ENCODE measurements around the gene SKAP2. TPM values are rescaled to one million over a fixed set of nuclear protein-coding genes. Genes with fewer than 3 reads are reported as not detected.
"Not testable (repeated sequence)": the region's sequence is repeated elsewhere in the genome, so short reads cannot be mapped to it uniquely, and the experiment has no call there.

Gene SKAP2
- total RNA-seq, 2 experiments from 2014 or later: 12.9 to 16.0 TPM

GRCh38 chr7:26850193-26850651 is 14.2 kb downstream of the SKAP2 start:
- Mint-ChIP-seq H3K4me1 (no peaks in the 10 kb centered on the region), H3K27me3 (peaks cover 5% of the 10 kb centered on the region), H3K27ac (no peak overlapping the region), H3K36me3 (no peaks in the 10 kb centered on the region), H3K4me3 (no peak overlapping the region), H3K9me3 (no peaks in the 10 kb centered on the region)
- DNase-seq: no peak
- ATAC-seq (ENCODE audit: low read depth): no peak
- POLR2A ChIA-PET: no interaction called here

GRCh38 chr7:26843705-26844104 is 20.7 kb downstream of the SKAP2 start:
- Mint-ChIP-seq H3K27ac (no peak overlapping the region), H3K9me3 (no peaks in the 10 kb centered on the region), H3K4me1 (peaks cover 5% of the 10 kb centered on the region), H3K4me3 (no peak overlapping the region), H3K27me3 (no peaks in the 10 kb centered on the region), H3K36me3 (peaks cover 1% of the 10 kb centered on the region)
- no peak for ATAC-seq (ENCODE audit: low read depth)
- POLR2A ChIA-PET: no interaction called here
- DNase-seq: no peak

GRCh38 chr7:26842897-26843296 is 21.5 kb downstream of the SKAP2 start:
- Mint-ChIP-seq H3K9me3 (no peaks in the 10 kb centered on the region), H3K4me1 (peaks cover 9% of the 10 kb centered on the region), H3K27me3 (no peaks in the 10 kb centered on the region), H3K27ac (no peak overlapping the region), H3K4me3 (no peak overlapping the region), H3K36me3 (peaks cover 1% of the 10 kb centered on the region)
- ATAC-seq (ENCODE audit: low read depth) (no peak), DNase-seq (no peak)
- POLR2A ChIA-PET: no interaction called here

- Mint-ChIP-seq H3K4me1 (peaks cover 9% of the 10 kb centered on the region), H3K4me3 (no peak overlapping the region), H3K9me3 (peaks cover 2% of the 10 kb centered on the region), H3K36me3 (peaks cover 4% of the 10 kb centered on the region), H3K27ac (no peak overlapping the region), H3K27me3 (no peaks in the 10 kb centered on the region)
- ATAC-seq (ENCODE audit: low read depth) (no peak), DNase-seq (no peak)
- POLR2A ChIA-PET: no interaction called here
Observed at GRCh38 chr7:26841003-26841739, 23.2 kb downstream of the SKAP2 start.

- H3K27me3 Mint-ChIP-seq; POLR2A ChIA-PET; H3K4me1 Mint-ChIP-seq; H3K4me3 Mint-ChIP-seq; DNase-seq; H3K27ac Mint-ChIP-seq; H3K9me3 Mint-ChIP-seq; ATAC-seq (ENCODE audit: low read depth): not testable (repeated sequence)
- peaks cover 10% of the 10 kb centered on the region for H3K36me3 Mint-ChIP-seq
Observed at GRCh38 chr7:26836793-26837192, 27.6 kb downstream of the SKAP2 start.

GRCh38 chr7:26815426-26815825 is 49.0 kb downstream of the SKAP2 start:
- no peak overlapping the region for H3K4me3 Mint-ChIP-seq
- no peaks in the 10 kb centered on the region for H3K4me1 Mint-ChIP-seq
- ATAC-seq (ENCODE audit: low read depth): no peak
- no peak overlapping the region for H3K27ac Mint-ChIP-seq
- H3K27me3 Mint-ChIP-seq: peaks cover 4% of the 10 kb centered on the region
- H3K36me3 Mint-ChIP-seq: no peaks in the 10 kb centered on the region
- POLR2A ChIA-PET: no interaction called here
- DNase-seq: no peak
- H3K9me3 Mint-ChIP-seq: no peaks in the 10 kb centered on the region

GRCh38 chr7:26813432-26813831 is 51.0 kb downstream of the SKAP2 start:
- no peak for ATAC-seq (ENCODE audit: low read depth)
- Mint-ChIP-seq H3K36me3 (no peaks in the 10 kb centered on the region), H3K4me3 (no peak overlapping the region), H3K4me1 (no peaks in the 10 kb centered on the region), H3K27ac (no peak overlapping the region), H3K9me3 (no peaks in the 10 kb centered on the region), H3K27me3 (peaks cover 2% of the 10 kb centered on the region)
- POLR2A ChIA-PET: no interaction called here
- no peak for DNase-seq

GRCh38 chr7:26794541-26794940 is 69.8 kb downstream of the SKAP2 start:
- Mint-ChIP-seq H3K27ac (no peak overlapping the region), H3K9me3 (peaks cover 2% of the 10 kb centered on the region), H3K4me3 (no peak overlapping the region), H3K4me1 (no peaks in the 10 kb centered on the region), H3K27me3 (peaks cover 4% of the 10 kb centered on the region), H3K36me3 (no peaks in the 10 kb centered on the region)
- DNase-seq (no peak), ATAC-seq (ENCODE audit: low read depth) (no peak)
- POLR2A ChIA-PET: no interaction called here

- POLR2A ChIA-PET: no interaction called here
- no peaks in the 10 kb centered on the region for H3K9me3 Mint-ChIP-seq
Observed at GRCh38 chr7:26792576-26792975, 71.8 kb downstream of the SKAP2 start.

GRCh38 chr7:26792006-26792405 is 72.4 kb downstream of the SKAP2 start:
- no peaks in the 10 kb centered on the region for H3K4me1 Mint-ChIP-seq
- DNase-seq: no peak
- H3K4me3 Mint-ChIP-seq: no peak overlapping the region
- H3K36me3 Mint-ChIP-seq: no peaks in the 10 kb centered on the region
- ATAC-seq (ENCODE audit: low read depth): no peak
- peaks cover 4% of the 10 kb centered on the region for H3K27me3 Mint-ChIP-seq
- POLR2A ChIA-PET: no interaction called here
- H3K27ac Mint-ChIP-seq: no peak overlapping the region
- H3K9me3 Mint-ChIP-seq: no peaks in the 10 kb centered on the region

More at GRCh38 chr7:26792576-26792975, 71.8 kb downstream of the SKAP2 start:
- H3K4me1 Mint-ChIP-seq: no peaks in the 10 kb centered on the region
- H3K4me3 Mint-ChIP-seq: no peak overlapping the region
- H3K27ac Mint-ChIP-seq: no peak overlapping the region
- ATAC-seq (ENCODE audit: low read depth) (no peak), DNase-seq (no peak)
- no peaks in the 10 kb centered on the region for H3K36me3 Mint-ChIP-seq
- peaks cover 4% of the 10 kb centered on the region for H3K27me3 Mint-ChIP-seq

GRCh38 chr7:26789481-26790184 is 74.8 kb downstream of the SKAP2 start:
- H3K4me1 Mint-ChIP-seq: no peaks in the 10 kb centered on the region

GRCh38 chr7:26787701-26788100 is 76.7 kb downstream of the SKAP2 start:
- no peak overlapping the region for H3K27ac Mint-ChIP-seq
- ATAC-seq (ENCODE audit: low read depth) (no peak), DNase-seq (no peak)
- H3K4me1 Mint-ChIP-seq: no peaks in the 10 kb centered on the region
- no peaks in the 10 kb centered on the region for H3K9me3 Mint-ChIP-seq
- H3K36me3 Mint-ChIP-seq: no peaks in the 10 kb centered on the region
- H3K27me3 Mint-ChIP-seq: peaks cover 5% of the 10 kb centered on the region
- H3K4me3 Mint-ChIP-seq: no peak overlapping the region
- POLR2A ChIA-PET: no interaction called here

More at GRCh38 chr7:26789481-26790184, 74.8 kb downstream of the SKAP2 start:
- Mint-ChIP-seq H3K27ac (no peak overlapping the region), H3K36me3 (no peaks in the 10 kb centered on the region), H3K4me3 (no peak overlapping the region), H3K9me3 (no peaks in the 10 kb centered on the region), H3K27me3 (peaks cover 5% of the 10 kb centered on the region)
- ATAC-seq (ENCODE audit: low read depth): no peak
- POLR2A ChIA-PET: no interaction called here
- no peak for DNase-seq

GRCh38 chr7:26784118-26784517 is 80.3 kb downstream of the SKAP2 start:
- no peak overlapping the region for H3K27ac Mint-ChIP-seq
- ATAC-seq (ENCODE audit: low read depth) (no peak), DNase-seq (no peak)
- H3K4me1 Mint-ChIP-seq: no peaks in the 10 kb centered on the region
- no peak overlapping the region for H3K4me3 Mint-ChIP-seq
- no peaks in the 10 kb centered on the region for H3K36me3 Mint-ChIP-seq
- H3K9me3 Mint-ChIP-seq: no peaks in the 10 kb centered on the region
- POLR2A ChIA-PET: no interaction called here
- H3K27me3 Mint-ChIP-seq: peaks cover 2% of the 10 kb centered on the region

GRCh38 chr7:26782501-26782900 is 81.9 kb downstream of the SKAP2 start:
- H3K36me3 Mint-ChIP-seq: no peaks in the 10 kb centered on the region
- ATAC-seq (ENCODE audit: low read depth): no peak

More at GRCh38 chr7:26782501-26782900, 81.9 kb downstream of the SKAP2 start:
- Mint-ChIP-seq H3K27ac (no peak overlapping the region), H3K9me3 (no peaks in the 10 kb centered on the region), H3K4me1 (no peaks in the 10 kb centered on the region), H3K27me3 (peaks cover 2% of the 10 kb centered on the region), H3K4me3 (no peak overlapping the region)
- DNase-seq: no peak
- POLR2A ChIA-PET: no interaction called here

Data from activated naive CD8-positive, alpha-beta T cell treated with anti-CD3 and anti-CD28 coated beads, Interleukin-2, amount 10 ng/mL, durations not matched to agents 7 days and 5 days (primary cell).